ENCODE data around the gene TBC1D13.
"Not testable (repeated sequence)": the region's sequence is repeated elsewhere in the genome, so short reads cannot be mapped to it uniquely, and the experiment has no call there.

The TBC1D13 gene, protein sequence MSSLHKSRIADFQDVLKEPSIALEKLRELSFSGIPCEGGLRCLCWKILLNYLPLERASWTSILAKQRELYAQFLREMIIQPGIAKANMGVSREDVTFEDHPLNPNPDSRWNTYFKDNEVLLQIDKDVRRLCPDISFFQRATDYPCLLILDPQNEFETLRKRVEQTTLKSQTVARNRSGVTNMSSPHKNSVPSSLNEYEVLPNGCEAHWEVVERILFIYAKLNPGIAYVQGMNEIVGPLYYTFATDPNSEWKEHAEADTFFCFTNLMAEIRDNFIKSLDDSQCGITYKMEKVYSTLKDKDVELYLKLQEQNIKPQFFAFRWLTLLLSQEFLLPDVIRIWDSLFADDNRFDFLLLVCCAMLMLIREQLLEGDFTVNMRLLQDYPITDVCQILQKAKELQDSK

DNA sequence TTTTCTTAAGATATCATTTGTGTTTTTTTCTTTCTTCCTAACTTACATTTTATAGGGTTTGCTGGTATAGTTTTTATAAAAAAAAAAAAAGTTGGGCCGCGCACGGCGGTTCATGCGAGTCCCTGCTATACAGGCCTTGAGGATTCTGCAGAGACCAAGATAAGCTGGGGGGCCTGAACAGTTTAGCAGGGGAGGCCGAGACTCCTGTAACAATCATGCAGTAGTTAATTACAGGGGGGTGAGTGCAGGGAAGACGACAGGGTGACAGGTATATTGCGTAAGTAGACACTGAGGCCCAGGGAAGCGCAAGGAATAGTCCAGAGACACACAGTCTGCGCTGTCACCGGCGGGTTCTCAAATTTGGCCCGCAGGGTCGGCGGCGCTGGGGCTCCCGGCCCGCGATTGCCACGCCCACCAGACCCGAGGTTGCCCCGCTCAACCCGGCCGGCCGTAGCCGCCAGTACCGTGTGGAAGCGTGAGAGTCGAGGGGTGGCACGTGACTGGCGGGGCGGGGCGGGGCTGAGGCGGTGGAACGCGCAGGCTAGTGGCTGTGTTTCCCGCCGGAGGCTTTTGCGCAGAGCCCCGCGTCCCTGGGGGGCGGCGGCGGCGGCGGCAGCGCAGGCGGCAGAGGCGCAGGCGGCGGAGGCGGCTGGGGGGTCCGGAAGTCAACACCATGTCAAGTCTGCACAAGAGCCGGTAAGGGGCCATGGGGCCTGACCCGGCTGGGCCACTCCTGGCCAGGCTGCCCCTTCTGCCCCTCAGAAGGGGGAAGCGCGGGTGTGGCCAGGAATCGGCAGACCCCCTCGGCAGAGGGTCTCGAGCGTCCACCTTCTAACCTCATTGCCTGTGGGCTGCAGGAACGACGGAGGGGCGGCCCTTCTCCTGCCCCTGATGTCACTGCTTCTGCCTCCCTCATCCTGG is at the start of gene TBC1D13:
TSS of gene TBC1D13 (plus strand) at position 573 of the 921 bp plus-strand sequence. CDS start at position 674, 101 bp downstream.
- DNase-seq: peak; percentile 71

- DNase-seq: no peak
These were observed 44.7 kb upstream of the TBC1D13 start for GRCh38 chr9:128742401-128742800.

DNA sequence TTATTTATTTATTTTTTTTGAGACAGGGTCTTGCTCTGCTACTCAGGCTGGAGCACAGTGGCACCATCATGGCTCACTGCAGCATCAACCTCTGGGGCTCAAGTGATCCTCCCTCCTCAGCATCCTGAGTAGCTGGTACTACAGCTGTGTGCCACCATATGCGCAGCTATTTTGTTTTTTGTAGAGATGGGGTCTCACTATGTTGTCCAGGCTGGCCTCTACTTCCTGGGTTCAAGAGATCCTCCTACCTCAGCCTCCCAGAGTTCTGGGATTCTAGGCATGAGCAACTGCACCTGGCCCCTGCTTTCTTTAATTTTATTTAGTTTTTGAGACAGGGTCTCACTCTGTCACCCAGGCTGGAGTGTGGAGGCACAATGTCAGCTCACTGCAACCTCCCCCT is 43.6 kb upstream of the TBC1D13 start:
- DNase-seq: no peak

DNA sequence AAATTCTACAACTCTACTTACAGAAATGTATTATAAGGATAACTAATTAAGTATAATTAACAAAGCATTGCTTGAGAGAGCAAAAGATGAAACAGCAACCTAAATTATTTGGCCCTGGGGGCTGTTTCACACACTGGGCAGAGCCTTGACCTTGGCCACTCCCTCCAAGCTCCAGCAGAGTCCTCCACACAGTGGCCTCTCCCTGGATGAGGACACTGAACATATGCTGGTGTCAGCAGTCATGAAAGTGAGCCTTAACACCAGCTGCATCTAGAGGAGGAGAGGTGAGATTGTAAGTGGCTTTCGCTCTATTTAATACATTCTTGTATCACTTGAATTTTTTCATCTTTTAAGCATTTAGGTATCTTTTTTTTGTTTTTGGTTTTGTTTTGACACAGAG is 39.8 kb upstream of the TBC1D13 start:
- no peak for DNase-seq

- no peak for DNase-seq
These were observed 36.0 kb upstream of the TBC1D13 start for GRCh38 chr9:128750926-128751595.

DNA sequence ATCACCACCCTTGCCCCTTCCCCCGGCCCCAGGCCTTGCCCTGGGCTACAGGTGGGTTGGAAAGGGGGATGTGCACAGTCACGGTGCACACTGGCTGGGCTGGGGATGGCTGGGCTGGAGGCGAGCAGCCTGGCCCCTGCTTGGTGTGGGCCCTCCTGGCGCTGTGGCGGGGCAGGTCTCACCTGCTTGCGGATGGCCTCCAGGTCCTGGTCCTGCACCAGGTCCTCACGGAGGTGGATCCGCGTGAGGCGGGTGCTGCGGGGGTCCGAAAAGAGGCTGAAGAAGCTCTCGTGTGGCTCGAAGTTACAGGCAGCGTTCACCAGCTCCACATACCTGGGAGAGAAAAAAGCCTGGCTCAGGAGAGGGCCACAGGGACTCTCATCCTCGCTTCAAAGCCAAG is 33.4 kb upstream of the TBC1D13 start:
- no peak for DNase-seq

DNA sequence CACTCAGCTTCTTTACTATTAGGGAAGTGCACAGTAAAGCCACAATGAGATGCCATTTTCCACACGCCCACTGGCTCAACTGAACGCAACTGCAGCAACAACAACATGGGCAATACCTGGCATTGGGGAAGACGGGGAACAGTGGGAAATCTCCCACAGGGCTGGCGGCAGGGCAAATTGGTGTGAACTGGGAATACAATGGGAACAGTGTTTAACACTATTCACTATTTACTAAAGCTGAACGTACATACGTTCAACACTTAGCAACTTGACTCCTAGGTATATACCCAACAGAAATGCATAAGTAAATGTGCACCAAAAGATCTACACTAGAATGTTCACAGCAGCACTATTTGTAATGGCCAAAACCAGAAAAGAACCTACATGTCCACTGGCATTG is 29.5 kb upstream of the TBC1D13 start:
- DNase-seq: no peak

- DNase-seq: no peak
These were observed 24.2 kb upstream of the TBC1D13 start for GRCh38 chr9:128762671-128763449.

DNA sequence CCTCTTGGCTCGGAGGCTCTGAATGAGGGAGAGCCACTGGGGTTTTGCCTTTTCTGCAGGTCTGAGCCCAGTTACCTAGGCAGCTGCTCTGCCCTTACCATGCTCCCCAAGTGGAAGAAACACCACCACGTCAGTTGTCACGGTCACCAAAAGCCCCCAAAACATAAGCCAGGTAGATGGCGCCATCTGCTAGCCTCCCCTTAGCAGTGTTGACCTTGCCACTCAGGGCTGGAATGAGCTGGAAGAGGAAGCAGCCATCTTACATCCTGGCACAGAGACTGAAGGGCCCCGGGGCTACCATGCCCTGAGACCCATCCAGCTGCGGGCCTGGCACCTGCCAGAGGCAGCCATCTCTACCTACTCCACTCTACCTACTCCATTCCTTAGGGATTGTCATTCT is 22.7 kb upstream of the TBC1D13 start:
- DNase-seq: no peak

GRCh38 chr9:128765499-128765898 is 21.6 kb upstream of the TBC1D13 start:
- no peak for DNase-seq

DNA sequence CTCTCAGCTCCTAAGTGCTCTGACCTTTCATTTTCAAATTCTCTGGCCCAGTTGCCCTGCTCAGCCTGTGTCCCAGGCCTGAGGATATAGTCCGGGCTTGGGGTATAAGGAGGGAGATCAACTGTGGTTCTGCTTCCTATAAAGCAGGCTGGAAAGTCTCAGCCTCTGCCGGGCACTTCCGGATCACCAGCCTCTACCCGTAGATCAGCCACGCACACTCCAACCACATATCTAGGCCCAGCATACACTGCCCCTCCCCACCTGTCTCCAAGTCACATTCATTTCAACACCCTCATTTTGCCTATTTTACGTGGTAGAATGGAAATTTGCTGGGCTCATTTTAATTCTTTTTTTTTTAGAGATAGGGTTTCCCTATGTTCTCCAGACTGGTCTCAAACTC is 18.4 kb upstream of the TBC1D13 start:
- DNase-seq: no peak

GRCh38 chr9:128770286-128771030 is 16.6 kb upstream of the TBC1D13 start:
- no peak for DNase-seq

DNA sequence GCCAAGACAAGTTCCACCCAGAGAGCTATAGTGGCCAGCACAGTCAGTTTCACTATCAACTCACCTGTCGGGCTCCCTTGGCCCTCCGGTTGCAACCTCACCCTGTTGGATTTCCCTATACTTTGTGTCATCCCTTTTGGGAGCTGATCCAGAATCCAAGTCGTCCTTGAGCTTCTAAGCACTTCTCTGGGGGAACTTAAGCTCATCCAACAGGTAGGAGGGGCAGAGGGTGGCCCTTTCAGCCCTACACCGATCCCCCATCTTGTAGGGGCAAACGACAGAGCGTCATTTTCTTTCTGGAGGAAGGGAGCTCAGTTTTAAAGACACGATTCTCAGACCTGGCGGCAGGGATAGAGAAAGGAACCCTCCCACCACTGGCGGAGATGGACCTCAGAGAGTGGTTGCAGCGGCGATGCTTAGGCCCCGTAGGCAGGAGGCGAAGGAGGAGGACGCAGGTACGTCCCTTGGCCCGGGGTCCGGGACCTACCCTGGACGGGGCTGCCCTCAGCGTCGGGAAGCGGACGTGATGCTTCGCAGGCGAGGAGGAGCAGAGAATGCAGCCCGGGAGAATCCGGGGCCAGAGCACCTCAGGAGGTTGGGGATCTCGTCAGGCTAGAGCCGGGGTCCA is 15.8 kb upstream of the TBC1D13 start:
- no peak for DNase-seq

DNA sequence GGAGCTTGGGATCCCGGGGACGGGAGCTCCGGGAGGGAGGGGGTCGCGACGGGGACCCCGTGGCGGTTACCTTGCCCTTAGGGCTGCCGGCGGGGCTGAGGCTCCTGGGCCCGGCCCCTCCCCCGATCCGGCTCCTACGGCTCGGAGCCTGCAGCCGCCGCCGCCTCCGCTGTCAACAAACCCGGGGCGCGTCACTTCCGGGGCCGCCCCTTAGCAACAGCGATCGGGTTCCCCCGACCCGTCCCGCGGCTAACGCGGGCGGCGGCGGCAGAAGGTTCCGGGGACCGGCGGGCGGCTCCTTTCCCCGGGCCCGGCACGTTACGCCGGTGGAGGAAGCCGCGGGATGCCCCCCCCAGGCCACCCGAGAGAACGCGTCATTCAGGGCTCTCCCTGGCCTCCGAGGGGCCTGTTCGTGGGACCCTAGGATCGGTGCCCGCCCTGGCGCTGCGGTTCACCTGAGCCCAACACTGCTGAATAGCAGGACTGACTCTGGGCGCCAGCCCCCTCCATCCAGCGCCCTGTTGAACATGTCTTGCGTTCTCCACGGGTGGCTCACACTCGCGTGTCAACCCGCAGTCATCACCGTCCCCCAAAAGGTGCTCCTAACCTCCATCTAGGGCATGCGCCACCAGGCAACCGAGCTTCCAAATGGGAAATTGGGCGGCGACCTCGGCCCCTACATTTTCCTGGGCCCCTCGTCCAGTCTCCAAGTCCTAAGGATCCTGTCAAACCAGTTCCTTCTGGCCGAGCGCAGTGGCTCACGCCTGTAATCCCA is 15.1 kb upstream of the TBC1D13 start, which contains the start of gene ZER1:
TSS of gene ZER1 (minus strand) at position 183 of the 775 bp plus-strand sequence. CDS start 16,362 bp downstream, outside the sequence.
- peak; percentile 79 for DNase-seq

- DNase-seq: no peak
These were observed 14.0 kb upstream of the TBC1D13 start for GRCh38 chr9:128773049-128773448.

DNA sequence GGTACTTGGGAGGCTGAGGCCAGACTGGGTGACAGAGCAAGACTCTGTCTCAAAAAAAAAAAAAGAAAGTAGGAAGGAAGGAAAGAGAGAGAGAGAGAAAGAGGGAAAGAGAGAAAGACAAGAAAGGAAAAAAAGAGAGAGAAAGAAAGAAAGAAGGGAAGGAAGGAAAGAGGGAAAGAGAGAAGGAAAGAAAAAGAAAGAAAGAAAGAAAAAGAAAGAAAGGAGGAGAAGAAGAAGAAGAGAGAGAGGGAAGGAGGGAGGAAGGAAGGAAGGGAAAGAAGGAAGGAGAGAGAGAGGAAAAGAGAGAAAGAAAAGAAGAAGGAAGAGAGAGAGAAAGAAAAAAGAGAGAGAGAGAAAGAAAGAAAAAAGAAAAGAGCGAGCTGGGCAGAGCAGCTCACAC is 12.2 kb upstream of the TBC1D13 start:
- DNase-seq: no peak

- not testable (repeated sequence) for DNase-seq
These were observed 7.0 kb upstream of the TBC1D13 start for GRCh38 chr9:128780093-128780492.

GRCh38 chr9:128781187-128782070 is 5.6 kb upstream of the TBC1D13 start:
- no peak for DNase-seq

GRCh38 chr9:128782669-128783068 is 4.4 kb upstream of the TBC1D13 start:
- DNase-seq: no peak
